Tibial nerve (tissue), 4 donors: Measurements from ENCODE around the gene SNCAIP. TPM values are rescaled to one million over a fixed set of nuclear protein-coding genes. Genes with fewer than 3 reads are reported as not detected.

ENCODE experiments used
- DNase-seq, 2 donors: peaks; one replicate each; pipeline ENCODE4 v3.0.0-alpha.2; 2019; ENCODE audit warnings: low spot score in 2 of 2
- H3K27ac ChIP-seq, 4 donors: fragments of 200-600 bp; sonication (generic) in 3 of 4; one replicate each; pipeline ENCODE4 v1.5.1; 2017 to 2019; ENCODE audit warnings: mild to moderate bottlenecking in 1 of 4
- H3K27me3 ChIP-seq, 2 donors: fragments of 200-600 bp; sonication (generic) in 1 of 2; one replicate each; pipeline versions ENCODE4 v1.5.1 to v1.6.0; 2017 to 2019
- H3K36me3 ChIP-seq, 3 donors: fragments of 200-600 bp; sonication (generic); one replicate each; pipeline ENCODE4 v1.5.1; 2018 to 2019
- H3K4me1 ChIP-seq, 4 donors: fragments of 200-600 bp; sonication (generic) in 3 of 4; one replicate each; pipeline ENCODE4 v1.5.1; 2017 to 2019
- H3K4me3 ChIP-seq, 4 donors: fragments of 200-600 bp; sonication (generic) in 3 of 4; one replicate each; pipeline ENCODE4 v1.5.1; 2017 to 2019; ENCODE audit warnings: mild to moderate bottlenecking in 1 of 4, moderate library complexity in 1 of 4
- H3K9me3 ChIP-seq, 4 donors: fragments of 200-600 bp; sonication (generic) in 3 of 4; one replicate each; pipeline ENCODE4 v1.5.1; 2017 to 2019
- EP300 ChIP-seq, 2 donors: sonication (generic); formaldehyde crosslinking; IDR thresholded peaks; one replicate each; pipeline ENCODE4 v1.6.1; 2017; ENCODE audit warnings: antibody characterized with exemption in 2 of 2, mild to moderate bottlenecking in 1 of 2
- POLR2A ChIP-seq, 2 donors: fragments of 450-650 bp; IDR thresholded peaks; one replicate each; pipeline ENCODE4 v1.6.1; 2017; ENCODE audit warnings: antibody characterized with exemption in 2 of 2, mild to moderate bottlenecking in 2 of 2, moderate library complexity in 2 of 2
- WGBS, 2 donors: methylation state at CpG; one replicate each; pipeline ENCODE4 v1.1.5; 2018; 5-methylcytosine and 5-hydroxymethylcytosine counted together
- total RNA-seq, 4 donors: library from RNA; depleted of rRNA; stranded (reverse); fragments of >200 nt; gene quantifications; one replicate each; pipeline ENCODE4 v1.1.0, GENCODE V29; 2016
- TF ChIP-seq, protein P1 (sequence below), 5 experiments: fragments of 200-600 bp in 3 of 5; fragments of 450-650 bp in 2 of 5; sonication (generic) in 3 of 5; IDR thresholded peaks; one replicate each; pipeline ENCODE4 v1.5.1; 2016 to 2019; ENCODE audit warnings: antibody characterized with exemption in 5 of 5, mild to moderate bottlenecking in 3 of 5, moderate library complexity in 2 of 5

SNCAIP gene
- total RNA-seq, 4 donors from 2014 or later: 4.6 to 18.6 (median 6.4) TPM

DNA sequence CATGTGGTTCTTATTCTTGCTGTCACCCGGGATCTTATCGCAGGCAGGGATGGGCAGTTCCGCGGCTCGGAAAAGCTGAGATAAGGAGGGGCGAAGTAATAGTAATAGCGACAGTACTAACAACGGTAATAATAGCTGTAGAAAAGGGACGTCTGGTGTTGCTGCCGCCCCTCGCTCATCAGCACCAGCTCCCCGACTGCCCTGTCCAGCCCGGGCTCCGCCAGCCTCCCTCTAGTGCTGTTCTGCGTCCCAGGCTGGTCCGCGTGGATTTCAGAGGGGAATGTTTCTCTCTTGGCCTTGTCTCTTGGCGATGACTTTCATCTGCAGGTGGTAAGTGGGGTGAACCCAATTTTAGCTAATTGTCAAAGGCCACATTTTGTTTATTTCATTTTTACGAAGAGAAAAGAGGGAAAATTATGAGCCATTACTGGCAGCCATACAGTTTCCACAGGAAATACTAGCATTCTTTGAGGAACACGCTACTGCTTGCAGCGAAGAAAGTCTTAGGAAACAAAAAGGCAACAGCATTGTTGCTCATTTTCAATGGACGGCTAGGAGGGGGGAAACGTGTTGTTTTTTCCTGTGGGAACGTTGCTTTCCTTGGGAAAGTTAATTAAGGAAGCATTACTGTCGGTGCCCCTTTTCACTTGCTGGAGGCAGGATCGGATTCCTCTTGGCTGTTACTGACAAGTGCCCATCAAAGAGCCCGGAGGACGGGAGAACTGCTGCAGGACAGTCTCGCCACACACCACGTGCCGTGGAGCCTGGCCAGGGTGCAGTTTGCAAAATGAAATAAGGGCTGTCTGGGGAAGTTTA lies 762 bp downstream of the SNCAIP start:
- DNase-seq: peak in 1 of 2 donors; percentile 11
- TF ChIP-seq POLR2A (IDR thresholded peaks at IDR 0.05) (no peak), EP300 (IDR thresholded peaks at IDR 0.05) (peak in 1 of 2 donors; percentile 8)
- TF ChIP-seq, protein P1, sequence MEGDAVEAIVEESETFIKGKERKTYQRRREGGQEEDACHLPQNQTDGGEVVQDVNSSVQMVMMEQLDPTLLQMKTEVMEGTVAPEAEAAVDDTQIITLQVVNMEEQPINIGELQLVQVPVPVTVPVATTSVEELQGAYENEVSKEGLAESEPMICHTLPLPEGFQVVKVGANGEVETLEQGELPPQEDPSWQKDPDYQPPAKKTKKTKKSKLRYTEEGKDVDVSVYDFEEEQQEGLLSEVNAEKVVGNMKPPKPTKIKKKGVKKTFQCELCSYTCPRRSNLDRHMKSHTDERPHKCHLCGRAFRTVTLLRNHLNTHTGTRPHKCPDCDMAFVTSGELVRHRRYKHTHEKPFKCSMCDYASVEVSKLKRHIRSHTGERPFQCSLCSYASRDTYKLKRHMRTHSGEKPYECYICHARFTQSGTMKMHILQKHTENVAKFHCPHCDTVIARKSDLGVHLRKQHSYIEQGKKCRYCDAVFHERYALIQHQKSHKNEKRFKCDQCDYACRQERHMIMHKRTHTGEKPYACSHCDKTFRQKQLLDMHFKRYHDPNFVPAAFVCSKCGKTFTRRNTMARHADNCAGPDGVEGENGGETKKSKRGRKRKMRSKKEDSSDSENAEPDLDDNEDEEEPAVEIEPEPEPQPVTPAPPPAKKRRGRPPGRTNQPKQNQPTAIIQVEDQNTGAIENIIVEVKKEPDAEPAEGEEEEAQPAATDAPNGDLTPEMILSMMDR (IDR thresholded peaks at IDR 0.05): no peak
- peak overlapping the region; percentile 41 to 77 (median 67) for H3K4me3 ChIP-seq
- peak overlapping the region in 3 of 4 donors; percentile 46 to 75 (median 48) for H3K27ac ChIP-seq
- peaks cover 0 to 25% (median 0%) of the 10 kb centered on the region in 4 donors for H3K4me1 ChIP-seq
- no peaks in the 10 kb centered on the region for H3K36me3 ChIP-seq
- peaks cover 0 to 5% (median 0%) of the 10 kb centered on the region in 4 donors for H3K9me3 ChIP-seq
- peaks cover 0 to 8% of the 10 kb centered on the region in 2 donors for H3K27me3 ChIP-seq
- WGBS, 2 donors: 0 to 3% methylated on average over 31 of the region's 31 CpGs

DNA sequence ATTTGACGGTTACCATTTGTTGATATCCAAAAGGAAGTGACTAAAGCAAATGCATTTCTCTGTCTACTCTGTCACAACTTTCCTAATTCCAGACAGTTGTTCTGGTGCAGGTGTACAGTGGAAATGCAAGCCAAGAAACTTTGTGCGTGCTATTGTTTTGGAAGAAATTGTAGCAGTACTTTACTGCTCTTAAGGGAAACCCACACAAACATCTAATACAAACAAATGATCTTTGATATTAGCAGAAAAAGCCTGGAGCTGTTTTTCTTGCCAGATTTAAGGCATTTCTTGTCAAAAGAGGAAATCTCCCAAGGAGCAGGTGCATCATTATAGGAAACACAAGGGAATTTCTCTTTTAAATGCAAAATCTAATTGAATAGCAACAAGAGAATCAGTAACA lies 2.0 kb downstream of the SNCAIP start:
- WGBS, 2 donors: 74 to 79% methylated on average over 2 of the region's 2 CpGs
- H3K4me3 ChIP-seq: no peak overlapping the region
- H3K9me3 ChIP-seq: no peaks in the 10 kb centered on the region
- TF ChIP-seq, protein P1 (IDR thresholded peaks at IDR 0.05): no peak
- TF ChIP-seq EP300 (IDR thresholded peaks at IDR 0.05) (no peak), POLR2A (IDR thresholded peaks at IDR 0.05) (no peak)
- H3K27ac ChIP-seq: no peak overlapping the region
- H3K27me3 ChIP-seq: peaks cover 0 to 8% of the 10 kb centered on the region in 2 donors
- DNase-seq: no peak
- peaks cover 0 to 25% (median 0%) of the 10 kb centered on the region in 4 donors for H3K4me1 ChIP-seq
- no peaks in the 10 kb centered on the region for H3K36me3 ChIP-seq

DNA sequence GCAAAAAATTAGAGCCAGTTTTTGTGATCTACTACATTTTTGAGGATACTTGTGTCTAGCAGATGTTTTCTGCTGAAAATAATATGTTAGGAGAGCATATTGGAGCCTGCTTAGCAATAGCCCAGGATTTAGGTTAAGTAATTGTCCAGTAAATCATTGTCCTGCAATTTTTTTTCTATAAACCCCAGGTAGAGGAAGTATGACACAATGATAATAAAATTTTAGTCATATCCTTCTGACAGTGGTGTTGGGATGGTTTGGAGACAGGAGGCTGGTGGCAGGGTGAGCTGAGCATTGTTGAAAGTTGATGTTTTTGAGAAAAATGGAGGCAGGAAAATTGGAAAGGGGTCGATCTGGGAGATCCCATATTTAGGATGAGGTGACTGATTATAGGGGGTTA lies 3.5 kb downstream of the SNCAIP start:
- Histone ChIP-seq H3K27ac (no peak overlapping the region), H3K27me3 (peaks cover 0 to 8% of the 10 kb centered on the region in 2 donors)
- WGBS, 2 donors: 82 to 89% methylated on average over 1 of the region's 1 CpG

DNA sequence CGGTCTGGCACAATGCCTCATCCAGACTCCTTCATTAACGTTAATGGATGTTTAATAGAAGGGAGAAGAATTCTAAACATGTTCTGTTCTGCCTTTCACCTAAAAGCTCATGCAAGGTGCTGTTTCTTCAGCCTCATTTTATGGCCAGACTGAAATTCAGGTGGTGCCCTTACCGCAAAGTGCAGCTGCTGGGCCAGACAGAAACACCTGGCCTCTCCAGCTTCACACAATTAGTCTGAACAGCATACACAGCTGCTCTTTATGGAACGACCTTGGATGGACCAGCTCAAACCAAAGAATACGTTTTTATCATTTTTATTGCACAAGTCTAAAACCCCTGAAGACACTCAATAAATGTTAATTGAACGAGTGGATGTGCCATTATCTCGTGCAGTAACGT lies 4.6 kb downstream of the SNCAIP start:
- peaks cover 0 to 8% of the 10 kb centered on the region in 2 donors for H3K27me3 ChIP-seq
- DNase-seq: no peak
- H3K9me3 ChIP-seq: no peaks in the 10 kb centered on the region
- WGBS, 2 donors: 81 to 90% methylated on average over 8 of the region's 8 CpGs
- no peak overlapping the region for H3K27ac ChIP-seq
- H3K4me1 ChIP-seq: peaks cover 0 to 17% (median 0%) of the 10 kb centered on the region in 4 donors
- H3K36me3 ChIP-seq: no peaks in the 10 kb centered on the region
- TF ChIP-seq POLR2A (IDR thresholded peaks at IDR 0.05) (no peak), EP300 (IDR thresholded peaks at IDR 0.05) (no peak)
- TF ChIP-seq, protein P1 (IDR thresholded peaks at IDR 0.05): no peak
- no peak overlapping the region for H3K4me3 ChIP-seq

More for the DNA sequence above, 3.5 kb downstream of the SNCAIP start:
- H3K36me3 ChIP-seq: no peaks in the 10 kb centered on the region
- TF ChIP-seq EP300 (IDR thresholded peaks at IDR 0.05) (no peak), POLR2A (IDR thresholded peaks at IDR 0.05) (no peak)
- TF ChIP-seq, protein P1 (IDR thresholded peaks at IDR 0.05): no peak
- H3K4me3 ChIP-seq: no peak overlapping the region
- peaks cover 0 to 25% (median 0%) of the 10 kb centered on the region in 4 donors for H3K4me1 ChIP-seq
- no peaks in the 10 kb centered on the region for H3K9me3 ChIP-seq
- DNase-seq: no peak

DNA sequence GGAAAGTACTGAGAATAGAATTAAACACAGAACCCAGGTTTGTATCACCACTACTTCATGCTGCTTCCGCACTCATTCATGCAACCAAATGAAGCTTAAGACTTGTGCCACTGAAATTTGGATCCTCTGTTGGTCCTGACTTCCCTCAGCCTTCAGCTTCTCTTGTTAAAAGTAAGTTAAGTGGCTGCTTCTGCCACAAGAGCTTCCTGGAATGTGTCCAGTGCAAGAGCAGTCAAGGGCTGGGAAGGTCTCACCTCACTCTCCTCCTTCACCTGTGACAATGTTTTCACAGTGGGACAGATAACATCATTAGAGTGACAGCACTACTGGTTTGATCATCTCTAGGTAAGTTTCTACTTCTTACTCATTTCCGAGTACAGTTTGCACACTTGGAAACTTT lies 7.9 kb downstream of the SNCAIP start:
- Histone ChIP-seq H3K4me3 (no peak overlapping the region), H3K27ac (no peak overlapping the region), H3K4me1 (no peaks in the 10 kb centered on the region), H3K36me3 (no peaks in the 10 kb centered on the region), H3K27me3 (peaks cover 0 to 8% of the 10 kb centered on the region in 2 donors), H3K9me3 (no peaks in the 10 kb centered on the region)
- TF ChIP-seq POLR2A (IDR thresholded peaks at IDR 0.05) (no peak), EP300 (IDR thresholded peaks at IDR 0.05) (no peak)
- TF ChIP-seq, protein P1 (IDR thresholded peaks at IDR 0.05): no peak
- whole genome bisulfite sequencing, 2 donors: 96 to 97% methylated on average over 2 of the region's 2 CpGs
- DNase-seq: no peak
